ENCODE measurements around the gene TBRG4.

TBRG4 gene

DNA sequence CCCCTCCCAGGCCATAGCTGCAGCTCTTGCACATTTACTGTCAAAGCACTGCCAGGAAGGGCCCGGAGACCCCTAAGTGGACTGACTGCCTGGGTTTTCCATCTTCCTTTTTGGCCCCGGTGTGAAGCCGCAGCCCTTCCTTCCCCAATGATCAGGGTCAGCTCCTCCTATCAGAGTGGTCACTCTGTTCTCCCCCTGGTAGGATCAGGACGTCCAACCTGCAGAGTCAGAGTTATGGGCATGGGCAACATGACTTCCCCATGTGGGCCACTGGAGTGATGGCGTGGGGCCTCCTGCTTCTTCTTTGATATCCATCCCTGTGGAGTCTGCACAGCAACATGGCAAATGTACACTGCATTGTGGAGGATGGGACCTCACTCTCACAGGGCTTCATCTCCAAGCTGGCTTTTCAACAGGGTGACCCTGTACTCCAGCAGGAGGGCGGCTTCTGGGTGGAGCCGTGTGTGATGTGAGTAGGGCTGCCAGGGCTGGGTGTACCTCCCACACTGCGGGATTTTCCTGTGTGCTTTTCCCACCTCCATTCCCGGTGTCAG is 39.7 kb upstream of the TBRG4 start:
- H3K36me3 ChIP-seq (ENCODE audit: control insufficient read depth, insufficient read depth, low read length), result no peaks in the 10 kb centered on the region
- H3K9ac ChIP-seq, result no peak overlapping the region
- no peak overlapping the region for H3K4me2 ChIP-seq (ENCODE audit: low read length)
- no peaks in the 10 kb centered on the region for H3K79me2 ChIP-seq
- no peak overlapping the region for H3K4me3 ChIP-seq (ENCODE audit: low read depth, low read length)
- no peaks in the 10 kb centered on the region for H3K4me1 ChIP-seq
- TF ChIP-seq, protein P1, sequence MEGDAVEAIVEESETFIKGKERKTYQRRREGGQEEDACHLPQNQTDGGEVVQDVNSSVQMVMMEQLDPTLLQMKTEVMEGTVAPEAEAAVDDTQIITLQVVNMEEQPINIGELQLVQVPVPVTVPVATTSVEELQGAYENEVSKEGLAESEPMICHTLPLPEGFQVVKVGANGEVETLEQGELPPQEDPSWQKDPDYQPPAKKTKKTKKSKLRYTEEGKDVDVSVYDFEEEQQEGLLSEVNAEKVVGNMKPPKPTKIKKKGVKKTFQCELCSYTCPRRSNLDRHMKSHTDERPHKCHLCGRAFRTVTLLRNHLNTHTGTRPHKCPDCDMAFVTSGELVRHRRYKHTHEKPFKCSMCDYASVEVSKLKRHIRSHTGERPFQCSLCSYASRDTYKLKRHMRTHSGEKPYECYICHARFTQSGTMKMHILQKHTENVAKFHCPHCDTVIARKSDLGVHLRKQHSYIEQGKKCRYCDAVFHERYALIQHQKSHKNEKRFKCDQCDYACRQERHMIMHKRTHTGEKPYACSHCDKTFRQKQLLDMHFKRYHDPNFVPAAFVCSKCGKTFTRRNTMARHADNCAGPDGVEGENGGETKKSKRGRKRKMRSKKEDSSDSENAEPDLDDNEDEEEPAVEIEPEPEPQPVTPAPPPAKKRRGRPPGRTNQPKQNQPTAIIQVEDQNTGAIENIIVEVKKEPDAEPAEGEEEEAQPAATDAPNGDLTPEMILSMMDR (IDR thresholded peaks at IDR 0.05), result no peak
- H2AFZ ChIP-seq, result no peak overlapping the region
- H3K27me3 ChIP-seq (ENCODE audit: control insufficient read depth, insufficient read depth, low read length), result no peaks in the 10 kb centered on the region
- H3K27ac ChIP-seq, result no peak overlapping the region
- H3K9me3 ChIP-seq (ENCODE audit: control insufficient read depth, low read length), result no peaks in the 10 kb centered on the region

DNA sequence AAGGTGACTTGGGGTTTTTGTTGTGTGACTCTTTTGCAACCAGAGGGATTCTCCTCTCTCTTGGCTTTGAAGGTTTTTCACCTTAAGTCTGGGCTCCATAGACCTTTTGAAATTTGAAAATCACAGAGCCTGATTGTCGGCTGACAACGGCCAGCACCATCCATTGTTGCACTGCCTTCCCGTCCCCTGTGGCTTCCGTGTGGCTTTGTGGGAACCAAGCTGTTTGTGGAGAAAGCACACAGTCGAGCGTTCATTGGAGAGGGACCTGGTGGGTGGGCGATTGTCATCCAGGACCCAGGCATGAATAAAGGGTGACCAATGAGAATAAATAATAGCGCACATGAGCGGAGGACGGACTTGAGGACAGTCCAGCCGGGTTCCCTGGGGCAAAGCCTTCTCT is 38.7 kb upstream of the TBRG4 start:
- Histone ChIP-seq H3K4me1 (no peaks in the 10 kb centered on the region), H3K4me2 (ENCODE audit: low read length) (no peak overlapping the region), H2AFZ (no peak overlapping the region), H3K27me3 (ENCODE audit: control insufficient read depth, insufficient read depth, low read length) (no peaks in the 10 kb centered on the region), H3K36me3 (ENCODE audit: control insufficient read depth, insufficient read depth, low read length) (no peaks in the 10 kb centered on the region), H3K9me3 (ENCODE audit: control insufficient read depth, low read length) (no peaks in the 10 kb centered on the region), H3K79me2 (no peaks in the 10 kb centered on the region), H3K4me3 (ENCODE audit: low read depth, low read length) (no peak overlapping the region), H3K9ac (no peak overlapping the region), H3K27ac (no peak overlapping the region)
- TF ChIP-seq, protein P1 (IDR thresholded peaks at IDR 0.05), result no peak

DNA sequence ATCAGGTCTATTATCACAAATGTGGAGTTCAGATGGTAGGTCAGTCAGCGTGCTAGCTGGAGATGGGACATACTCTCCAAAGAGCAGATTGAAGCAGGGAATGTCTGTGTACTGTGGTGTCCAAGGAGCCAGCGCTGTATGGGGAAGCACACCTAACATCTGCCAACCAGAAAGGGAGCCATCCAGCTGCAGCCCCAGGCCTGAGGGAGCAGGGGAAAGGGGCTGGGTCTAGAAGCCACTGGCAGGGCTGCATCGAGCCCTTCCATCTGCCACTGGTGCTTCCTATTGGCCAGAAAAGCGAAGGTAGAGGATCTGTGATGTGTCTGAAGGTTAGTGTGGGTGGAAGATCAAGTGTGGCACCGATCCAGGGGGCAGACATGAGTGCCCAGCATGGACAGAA is 38.1 kb upstream of the TBRG4 start:
- Histone ChIP-seq H3K9me3 (ENCODE audit: control insufficient read depth, low read length) (no peaks in the 10 kb centered on the region), H3K27ac (no peak overlapping the region), H3K36me3 (ENCODE audit: control insufficient read depth, insufficient read depth, low read length) (no peaks in the 10 kb centered on the region), H3K79me2 (no peaks in the 10 kb centered on the region), H2AFZ (no peak overlapping the region), H3K4me2 (ENCODE audit: low read length) (no peak overlapping the region), H3K27me3 (ENCODE audit: control insufficient read depth, insufficient read depth, low read length) (no peaks in the 10 kb centered on the region), H3K4me1 (no peaks in the 10 kb centered on the region), H3K4me3 (ENCODE audit: low read depth, low read length) (no peak overlapping the region), H3K9ac (no peak overlapping the region)
- TF ChIP-seq, protein P1 (IDR thresholded peaks at IDR 0.05), result no peak

DNA sequence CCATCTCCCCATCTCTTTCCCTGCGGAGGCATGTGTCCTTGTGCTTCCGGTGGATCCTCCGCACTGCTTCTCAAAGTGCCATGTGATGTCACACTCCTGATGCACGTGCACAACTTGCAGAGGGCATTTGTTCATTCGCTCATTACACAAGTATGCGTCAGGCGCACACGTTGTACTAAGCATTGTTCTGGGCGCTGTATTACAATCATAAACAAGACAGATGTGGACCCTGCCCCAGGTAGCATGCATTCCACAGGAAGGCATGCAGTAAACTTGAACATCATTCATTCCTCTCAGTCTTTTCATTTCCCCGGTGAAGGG is 37.1 kb upstream of the TBRG4 start:
- Histone ChIP-seq H3K27ac (no peak overlapping the region), H3K9ac (no peak overlapping the region), H3K79me2 (no peaks in the 10 kb centered on the region), H3K4me1 (no peaks in the 10 kb centered on the region), H3K4me2 (ENCODE audit: low read length) (no peak overlapping the region), H3K36me3 (ENCODE audit: control insufficient read depth, insufficient read depth, low read length) (no peaks in the 10 kb centered on the region), H3K9me3 (ENCODE audit: control insufficient read depth, low read length) (no peaks in the 10 kb centered on the region), H3K4me3 (ENCODE audit: low read depth, low read length) (no peak overlapping the region), H2AFZ (no peak overlapping the region), H3K27me3 (ENCODE audit: control insufficient read depth, insufficient read depth, low read length) (no peaks in the 10 kb centered on the region)
- TF ChIP-seq, protein P1 (IDR thresholded peaks at IDR 0.05), result no peak

DNA sequence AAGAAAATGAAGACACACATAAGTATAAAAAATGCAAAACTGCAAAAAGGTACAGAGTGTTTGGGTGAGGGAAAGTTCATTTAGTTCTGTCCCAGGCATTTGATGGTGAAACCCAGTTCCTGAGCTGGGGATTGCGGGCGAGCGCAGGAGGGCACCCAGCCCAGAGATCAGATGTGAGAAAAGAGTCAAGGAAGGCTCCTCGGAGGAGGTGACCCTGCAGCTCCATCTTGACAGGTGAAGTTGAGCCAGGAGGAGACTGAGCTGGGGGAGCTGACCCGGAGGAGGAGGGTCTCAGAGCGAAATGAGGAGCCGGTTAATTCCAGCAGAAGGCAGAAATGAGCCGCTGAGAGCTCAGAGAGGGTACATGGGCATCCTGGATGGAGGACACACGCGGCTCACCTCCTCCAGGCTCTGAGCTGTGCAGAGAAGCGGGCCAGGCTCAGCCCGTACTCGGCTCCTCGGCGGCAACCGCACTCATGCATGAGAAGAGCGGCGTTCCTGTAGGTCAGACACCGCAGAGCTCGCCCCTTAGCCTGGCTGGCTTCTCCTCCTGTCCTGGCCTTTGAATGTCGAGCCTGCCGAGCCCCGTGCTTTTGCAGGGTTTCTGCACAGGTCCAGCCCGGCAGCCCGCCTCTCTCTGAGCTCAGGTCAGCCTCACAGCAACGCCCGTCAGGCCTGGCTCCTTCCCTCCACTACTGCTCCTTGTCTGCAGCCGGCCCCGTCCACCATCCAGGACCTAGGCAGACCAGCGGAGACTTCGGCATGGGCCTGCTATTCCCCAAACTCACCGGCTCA is 36.6 kb upstream of the TBRG4 start:
- Histone ChIP-seq H3K9ac (no peak overlapping the region), H3K79me2 (no peaks in the 10 kb centered on the region), H3K4me1 (no peaks in the 10 kb centered on the region), H3K27ac (no peak overlapping the region), H3K27me3 (ENCODE audit: control insufficient read depth, insufficient read depth, low read length) (no peaks in the 10 kb centered on the region), H3K36me3 (ENCODE audit: control insufficient read depth, insufficient read depth, low read length) (no peaks in the 10 kb centered on the region), H2AFZ (no peak overlapping the region), H3K9me3 (ENCODE audit: control insufficient read depth, low read length) (no peaks in the 10 kb centered on the region), H3K4me2 (ENCODE audit: low read length) (no peak overlapping the region), H3K4me3 (ENCODE audit: low read depth, low read length) (no peak overlapping the region)
- TF ChIP-seq, protein P1 (IDR thresholded peaks at IDR 0.05), result no peak

Data from parathyroid adenoma (tissue), 2 donors.